Cardiac fibroblast (primary cell): ENCODE measurements around the gene FER.
"Not testable (repeated sequence)": the region's sequence is repeated elsewhere in the genome, so short reads cannot be mapped to it uniquely, and the experiment has no call there.

Source experiments
- DNase-seq, 2 donors: peaks; one replicate each; pipeline versions ENCODE4 v3.0.0 to v3.0.0-alpha.2; 2010; ENCODE audit warnings: low read depth in 2 of 2
- H3K4me3 ChIP-seq, 2 donors: replicated peaks in 1 of 2; 1 replicate in 1 of 2; 2 replicates in 1 of 2; pipeline ENCODE4 v1.5.1; 2011; ENCODE audit warnings: low read depth in 2 of 2, low read length in 2 of 2, mild to moderate bottlenecking in 2 of 2, moderate library complexity in 1 of 2
- CTCF ChIP-seq: IDR thresholded peaks from one replicate; pipeline ENCODE4 v1.5.1; 2011; ENCODE audit warnings: low read depth, mild to moderate bottlenecking, low read length, inconsistent platforms

The FER gene

DNA sequence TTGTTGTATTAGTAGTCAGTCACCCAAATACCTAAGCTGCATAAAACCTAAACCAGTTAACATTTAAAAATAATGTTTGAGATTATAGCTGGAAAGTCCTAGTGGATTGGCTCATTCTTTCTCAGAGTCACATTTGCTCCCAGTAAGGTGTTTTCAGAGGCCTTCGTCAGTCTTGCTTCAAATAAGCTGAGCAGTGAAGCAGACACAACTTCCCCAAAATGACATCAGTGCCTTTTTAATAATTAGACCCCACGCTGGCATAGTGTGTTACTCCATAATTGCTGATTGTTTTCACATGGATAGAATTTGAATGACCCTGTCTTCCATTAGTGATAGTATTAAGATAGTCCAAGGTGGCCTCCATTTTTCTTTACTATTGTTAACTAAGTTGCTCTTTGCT lies 416.3 kb downstream of the FER start:
- DNase-seq = no peak
- no peak for TF ChIP-seq CTCF
- no peak overlapping the region for H3K4me3 ChIP-seq

DNA sequence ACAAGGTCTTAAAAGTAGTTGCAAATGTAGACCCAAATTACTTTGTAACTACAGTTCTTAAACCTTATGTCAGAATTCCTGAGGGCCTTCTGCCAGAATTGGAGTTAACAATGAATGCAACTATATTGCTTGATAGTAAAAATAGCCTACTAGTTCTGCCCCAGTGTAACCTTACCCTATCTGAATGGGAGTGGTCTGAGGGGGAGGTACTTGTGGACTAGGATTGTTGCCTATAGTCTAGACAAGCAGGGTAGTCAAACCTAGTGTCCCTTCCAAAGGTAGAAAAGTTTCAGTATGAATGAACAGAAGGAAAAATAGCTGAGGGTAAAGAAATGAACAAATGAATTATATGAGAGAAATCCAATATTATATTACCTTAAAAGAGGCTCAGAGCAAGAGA lies 419.9 kb downstream of the FER start:
- no peak overlapping the region for H3K4me3 ChIP-seq
- TF ChIP-seq CTCF = no peak
- no peak for DNase-seq

- no peak overlapping the region for H3K4me3 ChIP-seq
- TF ChIP-seq CTCF = no peak
- no peak for DNase-seq
Measured at GRCh38 chr5:109168151-109168550, 420.5 kb downstream of the FER start.

GRCh38 chr5:109170629-109171350 lies 423.1 kb downstream of the FER start:
- H3K4me3 ChIP-seq = no peak overlapping the region
- DNase-seq = no peak
- no peak for TF ChIP-seq CTCF

- not testable (repeated sequence) for DNase-seq, H3K4me3 ChIP-seq
Measured at GRCh38 chr5:109171437-109172073, 423.9 kb downstream of the FER start.

GRCh38 chr5:109173036-109173794 lies 425.5 kb downstream of the FER start:
- TF ChIP-seq CTCF = no peak
- H3K4me3 ChIP-seq = no peak overlapping the region
- no peak for DNase-seq

GRCh38 chr5:109177227-109177626 lies 429.5 kb downstream of the FER start:
- H3K4me3 ChIP-seq = no peak overlapping the region
- TF ChIP-seq CTCF = no peak
- peak; percentile 6 to 64 for DNase-seq
